KOPT-K1 (cell line): ENCODE data around the gene ARRB1.

Experiments
- H3K27ac ChIP-seq: fragments of 200-600 bp; sonication (generic); 2 replicates; pipeline ENCODE4 v1.5.1; 2016; ENCODE audit warnings: antibody characterized with exemption, mild to moderate bottlenecking, low read depth, low read length; ENCODE audit not compliant: poor library complexity, severe bottlenecking
- H3K36me3 ChIP-seq: fragments of 200-600 bp; sonication (generic); 2 replicates; pipeline ENCODE4 v1.5.1; 2017; ENCODE audit warnings: antibody characterized with exemption, mild to moderate bottlenecking, low read length, moderate library complexity; ENCODE audit not compliant: insufficient read depth
- H3K9me3 ChIP-seq: fragments of 200-600 bp; sonication (generic); 2 replicates; pipeline ENCODE4 v1.5.1; 2017; ENCODE audit warnings: antibody characterized with exemption, low read length, mild to moderate bottlenecking; ENCODE audit not compliant: insufficient read depth, poor library complexity, severe bottlenecking

ARRB1 gene

DNA sequence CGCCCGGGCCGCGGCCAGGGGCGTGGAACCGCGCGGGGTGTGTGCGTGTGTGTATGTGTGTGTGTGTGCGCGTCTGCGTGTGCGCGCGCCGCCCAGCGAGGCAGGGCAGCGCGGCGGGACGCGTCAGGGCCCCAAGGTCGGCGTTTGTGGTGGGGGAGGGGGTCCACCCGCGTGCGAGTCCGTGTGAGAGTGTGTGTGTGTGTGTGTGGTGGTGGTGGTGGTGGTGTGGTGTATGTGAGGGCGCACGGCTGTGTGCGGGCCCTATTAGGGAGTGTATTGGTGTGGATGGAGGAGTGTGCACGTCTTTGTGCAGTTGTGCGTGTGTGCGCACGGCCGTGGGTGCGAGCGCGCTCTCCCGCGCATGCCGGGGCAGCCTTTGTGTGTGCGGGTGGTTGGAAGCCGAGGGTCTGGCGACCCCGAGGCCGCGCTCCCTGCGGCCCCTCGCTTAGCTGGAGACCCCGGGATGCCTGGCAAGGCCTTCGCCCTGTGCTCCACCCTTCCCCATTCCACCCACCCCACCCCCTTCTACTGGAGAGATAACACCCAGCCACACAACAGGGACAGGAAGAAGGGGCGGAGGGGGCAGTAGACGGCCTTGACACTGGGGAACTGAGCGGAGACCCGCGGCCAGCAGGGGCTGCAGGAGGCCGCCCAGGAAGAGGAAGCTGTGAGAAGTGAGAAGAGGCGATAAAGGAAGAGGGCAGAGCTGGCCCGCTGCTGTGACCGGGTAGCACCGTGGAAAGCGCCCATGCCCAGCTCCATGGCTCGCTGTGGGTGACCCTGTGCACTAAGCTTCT is 528 bp upstream of the ARRB1 start:
- H3K9me3 ChIP-seq: no peaks in the 10 kb centered on the region
- peak overlapping the region; percentile 77 for H3K27ac ChIP-seq
- H3K36me3 ChIP-seq: no peaks in the 10 kb centered on the region

DNA sequence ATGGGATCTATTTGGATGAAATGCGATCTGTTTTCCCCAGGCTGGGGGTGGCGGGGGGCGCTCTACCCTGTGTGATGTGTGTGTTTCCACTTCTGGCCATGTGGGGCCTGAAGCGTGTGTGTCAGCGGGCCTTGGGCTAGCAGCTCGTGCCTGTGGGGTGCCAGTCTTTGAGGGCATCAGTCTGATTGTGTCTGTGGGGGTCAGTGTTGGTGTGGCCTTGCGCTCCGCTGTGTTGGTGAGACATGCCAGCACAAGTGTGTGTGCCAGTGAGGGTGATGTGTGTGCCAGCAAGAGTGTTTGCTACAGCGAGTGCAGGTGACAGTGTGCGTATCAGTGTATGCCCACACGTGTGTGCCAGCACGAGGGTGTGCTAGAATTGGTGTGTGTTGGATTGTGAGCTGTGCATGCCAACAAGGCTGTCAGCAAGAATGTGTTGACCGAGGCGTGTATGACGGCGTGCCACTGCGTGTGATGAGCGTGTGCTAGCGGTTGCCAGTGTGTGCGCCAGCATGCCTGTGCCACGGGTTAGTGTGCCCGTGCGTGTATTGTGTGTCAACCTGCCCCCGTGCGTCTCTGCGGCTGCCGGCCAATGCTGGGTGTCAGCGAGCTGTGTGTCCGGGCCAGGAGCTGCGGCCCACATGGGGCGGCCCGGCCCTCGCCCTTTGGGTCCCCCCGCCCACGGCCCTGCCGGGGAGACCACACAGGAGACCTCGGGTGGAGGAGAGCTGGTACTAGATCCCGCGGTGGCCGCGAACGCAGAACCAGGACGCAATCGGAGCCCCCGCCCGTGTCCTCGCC is 519 bp downstream of the ARRB1 start:
- Histone ChIP-seq H3K9me3 (no peaks in the 10 kb centered on the region), H3K36me3 (no peaks in the 10 kb centered on the region), H3K27ac (peak overlapping the region; percentile 77)

DNA sequence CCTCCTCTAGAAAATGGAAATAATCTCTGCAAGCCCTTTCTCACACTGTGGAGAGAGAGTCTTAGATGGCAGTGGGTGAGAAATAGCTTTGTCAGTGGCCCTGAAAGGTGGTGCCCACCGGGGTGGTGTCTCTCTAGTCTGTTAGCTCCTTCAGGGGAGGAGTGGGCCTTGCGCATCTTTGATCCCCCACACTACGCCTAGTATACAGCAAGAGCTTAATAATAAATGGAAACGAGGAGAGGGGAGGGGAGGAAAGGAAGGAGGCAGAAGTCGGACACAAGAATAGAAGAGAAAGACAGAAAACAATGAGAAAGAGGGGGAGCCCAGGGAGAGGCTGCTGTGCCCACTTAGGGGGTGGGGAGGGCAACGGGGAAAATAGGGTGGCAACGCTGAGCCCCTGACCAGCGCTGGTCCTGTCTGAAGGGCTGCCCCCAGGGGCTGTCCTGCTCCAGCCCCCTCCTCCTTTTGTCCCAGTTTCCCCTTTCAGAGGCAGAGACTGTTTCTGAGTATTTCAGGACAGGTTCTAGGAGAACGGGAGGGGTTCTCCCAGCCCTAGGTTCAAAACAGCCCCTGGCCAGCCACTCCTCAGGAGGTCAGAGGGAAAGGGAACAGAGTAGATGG is 1.2 kb downstream of the ARRB1 start:
- Histone ChIP-seq H3K27ac (peak overlapping the region; percentile 77), H3K36me3 (no peaks in the 10 kb centered on the region), H3K9me3 (no peaks in the 10 kb centered on the region)

DNA sequence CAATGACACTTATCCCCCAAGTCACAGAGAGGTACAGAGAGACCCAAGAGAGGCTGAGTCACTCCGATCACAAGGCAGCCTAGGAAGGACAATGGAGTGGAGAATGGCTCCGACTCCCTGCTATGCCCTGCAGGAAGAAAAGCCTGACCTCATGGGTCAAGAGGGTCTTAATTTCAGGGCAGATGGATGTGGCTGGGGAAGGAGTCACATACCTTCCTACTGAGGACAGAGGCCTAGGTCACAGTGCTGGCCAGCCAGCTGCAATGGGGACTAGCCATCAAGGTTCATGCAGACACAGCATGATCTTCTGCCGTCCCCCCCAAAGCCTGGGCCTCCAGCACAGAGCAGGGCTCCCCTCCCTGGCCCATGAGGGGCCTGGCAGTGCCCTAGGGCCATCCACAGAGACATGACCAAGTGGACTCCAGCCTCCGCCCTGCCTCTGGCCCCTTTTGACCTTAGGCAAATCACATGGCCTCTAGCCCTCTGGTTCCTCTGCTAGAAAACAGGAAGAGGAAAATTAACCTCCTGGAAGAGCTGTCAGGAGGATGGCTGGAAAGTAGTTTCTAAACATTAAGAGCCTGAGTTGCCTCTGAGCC is 1.8 kb downstream of the ARRB1 start:
- no peaks in the 10 kb centered on the region for H3K9me3 ChIP-seq
- H3K36me3 ChIP-seq: no peaks in the 10 kb centered on the region
- H3K27ac ChIP-seq: peak overlapping the region; percentile 21

DNA sequence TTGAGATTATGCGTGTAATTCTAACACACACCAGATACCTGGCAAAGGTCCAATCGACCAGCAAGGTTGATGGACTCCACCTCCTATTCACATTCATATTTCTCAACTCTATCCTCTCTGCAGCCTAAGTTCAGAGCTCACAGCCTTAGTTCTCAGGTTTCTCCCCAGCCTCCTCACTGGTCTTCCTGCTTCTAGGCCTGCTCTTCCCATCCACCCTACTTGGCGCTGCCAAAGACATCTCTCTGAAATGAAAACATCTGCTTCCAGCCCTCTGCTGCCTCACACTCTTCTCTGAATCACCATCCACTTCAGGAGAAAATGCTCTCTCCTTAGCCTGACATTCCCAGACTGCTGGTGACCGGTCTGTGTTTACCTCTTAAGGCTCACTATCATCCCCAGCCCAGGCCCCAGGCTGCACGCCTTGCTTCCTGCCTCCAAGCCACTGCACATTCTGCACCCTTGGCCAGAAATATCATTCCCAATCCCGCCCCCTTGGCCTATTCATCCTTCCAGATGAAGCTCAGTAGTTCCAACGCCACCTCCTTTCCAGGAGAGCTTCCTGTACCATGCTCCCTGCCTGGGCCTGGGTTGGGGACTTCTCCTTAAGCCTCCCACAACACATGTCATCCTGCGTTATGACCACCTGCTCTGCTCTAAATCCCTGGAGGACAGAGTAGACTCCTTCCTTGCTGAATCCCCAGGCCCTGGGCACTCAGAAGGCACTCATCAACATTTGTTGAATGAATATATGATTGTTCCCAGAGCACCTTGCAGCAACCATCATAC is 3.5 kb downstream of the ARRB1 start:
- H3K27ac ChIP-seq: no peak overlapping the region
- no peaks in the 10 kb centered on the region for H3K36me3 ChIP-seq
- no peaks in the 10 kb centered on the region for H3K9me3 ChIP-seq

DNA sequence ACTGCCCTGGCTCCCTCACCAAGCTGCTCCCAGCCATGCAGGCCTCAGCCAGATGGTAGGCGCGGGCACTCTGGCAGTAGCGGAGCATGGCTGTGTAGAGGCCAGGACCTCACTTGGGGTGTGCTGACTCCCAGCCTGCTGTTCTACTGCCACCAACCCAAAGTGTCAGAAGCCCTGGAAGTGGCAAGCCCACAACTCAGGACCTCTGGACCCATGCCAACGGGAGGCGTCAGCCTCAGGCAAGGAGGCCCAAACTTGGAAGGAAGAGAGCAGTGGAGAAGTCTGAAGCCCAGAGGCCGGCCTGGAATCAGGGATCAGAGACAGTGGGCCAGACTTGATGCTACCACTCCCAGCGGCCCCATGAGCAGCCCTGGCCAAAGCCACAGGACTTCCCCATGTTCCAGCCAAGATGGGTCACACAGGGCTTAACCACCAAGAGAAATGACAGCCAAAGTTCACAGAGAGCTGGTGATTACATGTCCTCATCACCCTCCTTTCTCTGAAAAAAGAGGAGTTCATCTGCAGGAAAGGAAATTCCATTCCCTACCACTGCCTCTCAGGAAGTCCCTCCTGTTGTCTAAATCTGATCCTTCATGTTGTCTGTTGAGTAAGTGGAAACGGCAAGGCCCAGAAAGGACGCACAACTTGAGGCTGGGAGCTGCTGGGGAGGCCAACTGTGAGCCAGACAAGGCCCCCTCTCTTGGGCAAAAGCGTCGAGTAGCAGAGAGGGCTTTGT is 4.4 kb downstream of the ARRB1 start:
- Histone ChIP-seq H3K27ac (peak overlapping the region; percentile 60), H3K9me3 (no peaks in the 10 kb centered on the region), H3K36me3 (no peaks in the 10 kb centered on the region)

DNA sequence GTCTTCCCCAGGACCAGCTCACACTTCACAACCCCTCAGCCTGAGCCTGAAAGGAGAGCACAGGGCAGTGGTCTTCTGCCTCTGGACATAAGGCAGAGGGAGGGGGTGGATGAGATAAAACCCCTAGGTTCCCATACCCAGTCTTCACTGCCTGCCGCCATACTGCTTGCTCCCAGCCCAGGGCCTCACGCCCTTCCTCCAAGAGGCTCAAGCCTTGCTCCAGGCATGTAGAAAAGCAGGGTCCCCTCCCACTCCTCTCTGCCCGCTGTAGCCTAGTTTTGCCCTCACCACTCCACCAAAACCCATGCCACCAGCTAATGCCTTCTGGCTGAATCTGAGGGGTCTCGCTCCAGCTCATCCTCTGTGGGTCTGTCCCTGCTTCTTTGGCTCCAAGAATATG is 5.2 kb downstream of the ARRB1 start:
- no peaks in the 10 kb centered on the region for H3K9me3 ChIP-seq
- H3K36me3 ChIP-seq: no peaks in the 10 kb centered on the region
- H3K27ac ChIP-seq: peak overlapping the region; percentile 60

DNA sequence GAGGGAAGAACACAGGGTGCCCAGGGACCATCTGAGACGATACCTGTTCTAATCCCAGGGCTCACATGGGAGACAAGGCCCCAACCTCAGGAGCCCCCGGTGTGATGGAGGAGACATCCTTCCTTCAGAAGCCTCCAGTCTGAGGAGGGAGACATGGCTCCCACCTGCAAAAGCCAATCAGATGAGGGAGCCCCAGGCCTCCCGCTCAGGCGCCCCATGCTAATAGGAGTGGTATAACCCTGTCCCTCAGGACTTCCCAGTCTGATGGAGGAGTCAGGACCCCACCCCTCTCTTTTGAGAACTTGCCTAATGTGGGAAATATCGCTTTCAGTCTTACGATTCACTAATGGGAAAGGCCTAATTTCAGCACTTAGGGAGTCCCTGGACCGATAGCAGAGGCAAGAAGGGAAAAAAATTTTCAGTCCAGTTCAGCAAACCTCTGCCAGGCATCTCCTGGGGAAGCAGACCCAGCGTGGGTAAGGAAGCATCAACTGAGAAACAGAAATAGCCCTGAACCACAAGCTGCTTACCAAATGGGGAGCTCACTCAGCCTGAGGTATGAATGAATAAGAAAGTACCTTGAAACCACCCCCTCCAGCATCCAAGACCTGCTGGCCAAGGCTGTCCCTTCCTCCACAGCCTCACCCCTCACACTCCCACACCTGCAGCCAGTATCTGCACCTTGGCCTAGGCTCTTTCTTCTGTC is 5.9 kb downstream of the ARRB1 start:
- H3K9me3 ChIP-seq: no peaks in the 10 kb centered on the region
- no peaks in the 10 kb centered on the region for H3K36me3 ChIP-seq
- H3K27ac ChIP-seq: peak overlapping the region; percentile 60

DNA sequence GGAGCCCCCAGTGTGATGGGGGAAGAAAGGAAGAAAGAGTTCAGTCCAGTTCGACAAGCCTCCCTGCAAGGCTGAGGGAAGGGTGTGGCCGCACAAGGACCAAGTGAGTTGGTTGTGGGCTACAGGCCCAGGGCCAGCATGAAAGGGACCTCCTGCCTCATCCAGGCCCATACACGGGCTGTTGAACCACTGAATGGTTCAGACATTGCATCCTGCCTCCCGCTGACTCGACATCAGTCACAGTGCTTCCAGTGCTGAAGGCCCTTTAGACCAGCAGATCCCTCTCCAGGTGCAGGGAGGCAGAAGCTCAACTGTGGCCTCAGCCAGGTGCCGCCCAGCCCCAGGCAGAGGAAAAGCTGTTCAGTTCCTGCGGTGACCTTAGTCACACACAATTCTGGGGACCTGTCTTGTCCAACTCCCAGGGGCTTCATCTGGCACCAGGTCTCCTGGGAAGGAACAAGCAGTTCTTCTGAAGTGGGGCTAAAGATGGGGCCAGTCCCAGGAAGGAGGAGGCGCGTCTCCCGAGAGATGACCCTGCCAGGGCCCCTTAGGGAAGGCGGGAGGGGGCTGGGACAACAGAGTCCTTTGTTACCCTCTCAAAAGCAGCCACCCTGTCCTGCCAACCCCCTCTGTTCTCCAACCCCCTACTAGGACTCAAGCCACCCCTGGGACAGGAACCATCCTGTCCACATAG is 6.6 kb downstream of the ARRB1 start:
- H3K36me3 ChIP-seq: no peaks in the 10 kb centered on the region
- peak overlapping the region; percentile 60 for H3K27ac ChIP-seq
- no peaks in the 10 kb centered on the region for H3K9me3 ChIP-seq

DNA sequence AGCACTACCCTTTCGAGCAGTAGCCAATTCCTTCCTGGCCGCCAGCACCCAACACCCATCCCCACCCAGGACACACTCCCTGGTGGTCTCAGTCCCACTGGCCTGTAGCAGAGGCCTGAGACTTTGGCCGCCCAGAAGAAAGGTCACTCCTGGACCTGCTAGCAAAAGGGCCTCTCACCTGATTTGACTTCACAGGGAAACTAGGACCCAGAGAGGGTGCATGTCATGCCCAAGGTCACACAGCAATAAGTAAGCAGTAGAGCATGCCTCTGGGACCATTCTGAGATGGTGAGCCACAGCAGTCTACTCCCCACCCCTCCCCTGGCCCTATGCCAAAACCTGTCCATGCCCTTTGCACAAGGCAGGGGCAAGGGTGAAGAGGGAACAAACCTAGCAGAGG is 7.3 kb downstream of the ARRB1 start:
- H3K9me3 ChIP-seq: no peaks in the 10 kb centered on the region
- peak overlapping the region; percentile 60 for H3K27ac ChIP-seq
- no peaks in the 10 kb centered on the region for H3K36me3 ChIP-seq

DNA sequence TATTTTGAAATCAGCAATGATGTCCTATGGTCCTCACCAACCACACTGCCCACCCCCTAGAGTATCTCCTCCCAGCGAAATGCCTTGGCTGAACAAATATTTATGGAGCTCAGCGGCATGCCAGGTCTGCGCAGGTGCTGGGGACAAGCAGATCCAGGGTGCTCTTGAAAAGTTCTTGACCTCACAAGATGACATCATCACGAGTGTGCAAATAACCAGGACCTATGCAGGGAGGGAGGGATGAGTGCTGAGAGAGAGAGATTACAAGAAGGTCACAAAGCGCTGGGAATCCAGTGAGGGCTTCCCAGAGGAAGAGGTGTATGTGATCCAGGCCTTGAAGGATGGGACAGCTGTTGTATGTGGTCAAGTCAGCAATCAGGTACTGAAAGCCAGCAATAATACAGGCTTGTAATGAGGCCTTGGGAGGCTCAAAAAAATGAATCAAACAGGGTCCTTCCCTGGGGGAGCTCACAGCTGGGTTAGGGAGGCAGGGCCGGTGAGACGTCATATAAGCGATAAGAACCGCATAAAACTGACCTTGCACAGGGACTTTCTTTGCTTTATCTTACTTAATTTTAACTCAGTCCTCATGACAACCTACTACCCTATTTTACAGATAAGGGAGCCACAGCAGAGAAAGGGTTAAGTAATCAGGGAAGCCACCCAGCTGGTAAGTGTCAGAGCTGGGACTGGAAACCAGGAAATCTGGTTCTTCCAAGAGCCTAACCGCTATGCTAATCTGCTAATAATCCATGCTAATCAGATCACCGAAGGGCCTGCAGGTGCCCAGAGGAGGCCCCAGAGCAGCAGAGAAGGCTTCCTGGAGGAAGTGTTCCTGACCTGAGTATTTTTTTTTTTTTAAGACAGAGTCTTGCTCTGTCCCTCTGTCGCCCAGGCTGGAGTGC is 8.2 kb downstream of the ARRB1 start:
- no peaks in the 10 kb centered on the region for H3K9me3 ChIP-seq
- H3K36me3 ChIP-seq: no peaks in the 10 kb centered on the region
- H3K27ac ChIP-seq: peak overlapping the region; percentile 93

DNA sequence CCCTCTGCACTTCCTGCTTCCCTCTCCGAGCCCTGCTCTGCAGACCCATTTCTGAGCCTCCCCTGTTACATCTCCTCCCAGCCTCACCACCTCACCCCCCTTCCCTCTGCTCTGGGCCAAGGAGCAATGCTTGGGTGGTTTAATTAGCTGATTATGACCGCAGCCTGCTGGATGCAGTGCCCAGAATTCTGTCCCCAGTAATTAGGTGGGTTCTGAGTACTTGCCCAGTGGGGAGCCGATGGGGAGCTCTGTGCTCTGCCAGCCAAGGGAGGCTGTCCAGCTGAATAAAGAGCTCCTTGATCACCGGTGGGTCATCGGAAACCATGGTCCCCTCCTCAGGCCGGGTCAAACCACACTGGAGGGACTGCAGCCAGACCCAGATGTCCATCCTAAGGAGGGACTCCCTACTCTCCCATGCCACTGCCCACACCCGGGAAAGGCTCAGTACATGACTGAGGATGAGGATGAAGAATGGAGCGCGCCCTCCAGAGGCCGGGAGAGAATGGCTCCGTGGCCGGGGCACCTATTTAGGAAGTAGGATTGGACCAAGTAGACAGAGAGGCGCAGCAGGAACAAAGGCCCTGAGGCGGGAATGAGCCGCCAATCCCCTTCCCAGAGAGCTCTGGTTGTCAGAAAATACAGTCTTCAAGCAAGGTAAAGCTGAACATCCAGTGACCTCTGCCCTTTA is 9.1 kb downstream of the ARRB1 start:
- Histone ChIP-seq H3K9me3 (no peaks in the 10 kb centered on the region), H3K27ac (peak overlapping the region; percentile 93), H3K36me3 (no peaks in the 10 kb centered on the region)
